ENCODE measurements around the gene NAT9. TPM values are rescaled to one million over a fixed set of nuclear protein-coding genes. Genes with fewer than 3 reads are reported as not detected.
A peak's percentile ranks its signal among the peaks of the same experiment; 100 is the strongest.

Gene NAT9
- total RNA-seq, 1 donor: 37.4 TPM

DNA sequence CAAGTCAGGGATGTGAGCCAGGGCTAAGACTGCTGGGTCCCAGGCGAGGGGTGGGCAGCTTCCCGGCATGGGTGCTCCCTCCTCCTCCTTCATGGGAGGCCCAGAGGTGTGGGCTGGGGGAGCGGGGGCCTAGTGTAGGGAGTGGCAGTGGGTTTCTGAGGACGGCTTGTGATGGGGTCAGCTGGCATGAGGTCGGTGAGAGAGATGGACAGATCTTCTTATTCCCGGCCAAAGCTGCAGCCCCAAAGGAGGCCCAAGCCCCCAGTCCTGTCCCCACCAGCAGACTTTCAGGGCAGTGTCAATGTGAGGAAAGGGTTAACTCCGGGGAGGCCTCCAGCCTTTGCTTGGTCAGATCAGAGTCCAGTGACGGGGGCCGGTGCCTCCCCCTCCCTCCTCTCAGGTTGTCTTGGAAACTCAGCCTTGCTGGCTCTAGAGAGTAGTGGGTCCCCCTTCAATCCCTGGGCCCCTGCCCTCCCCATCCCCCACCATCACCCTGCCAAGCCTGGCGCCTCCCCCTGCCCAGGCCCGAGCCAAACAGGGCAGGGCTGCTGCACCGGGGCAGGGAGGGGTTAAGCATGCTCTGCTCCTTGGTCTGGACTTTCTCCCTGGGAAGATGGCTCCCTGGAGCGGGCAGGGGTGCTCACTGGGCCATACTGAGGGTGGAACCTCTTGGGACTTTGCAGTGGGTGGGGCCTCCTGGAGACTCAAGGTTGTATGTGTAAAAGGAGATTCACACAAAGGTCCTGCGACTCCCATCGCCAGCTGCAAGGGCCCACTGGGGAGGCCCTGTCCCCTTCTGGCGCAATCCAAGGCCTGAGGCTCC is 12.4 kb downstream of the NAT9 start:
- DNase-seq (ENCODE audit: low read depth in 2 of 3, low spot score in 2 of 3): no peak

GRCh38 chr17:74761931-74762330 is 14.2 kb downstream of the NAT9 start:
- DNase-seq (ENCODE audit: low read depth in 2 of 3, low spot score in 2 of 3): no peak

DNA sequence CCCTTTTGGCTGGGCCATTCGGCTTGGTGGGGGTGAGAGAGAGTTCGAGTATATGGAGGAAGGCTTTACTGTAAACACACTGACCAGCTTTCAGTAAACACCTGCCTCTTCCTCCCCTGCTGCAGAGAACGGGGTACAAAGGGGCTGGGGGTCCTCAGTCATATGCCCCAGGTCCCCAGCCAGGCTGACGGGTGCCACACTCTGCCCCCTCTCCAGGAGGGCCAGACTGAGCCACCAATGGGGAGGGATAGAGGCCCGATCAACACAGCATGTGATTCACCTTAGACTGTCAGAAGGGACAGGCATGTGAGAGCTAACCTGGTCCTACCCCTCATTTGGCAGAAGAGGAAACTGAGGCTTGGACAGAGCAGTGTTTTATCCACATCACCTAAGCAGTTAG is 14.7 kb downstream of the NAT9 start:
- DNase-seq (ENCODE audit: low read depth in 2 of 3, low spot score in 2 of 3): no peak

- no peak for DNase-seq (ENCODE audit: low read depth in 2 of 3, low spot score in 2 of 3)
Measured at GRCh38 chr17:74760404-74761105, 15.6 kb downstream of the NAT9 start.

- DNase-seq (ENCODE audit: low read depth in 2 of 3, low spot score in 2 of 3): no peak
Measured at GRCh38 chr17:74759941-74760340, 16.2 kb downstream of the NAT9 start.

GRCh38 chr17:74759243-74759801 is 16.8 kb downstream of the NAT9 start:
- peak in 2 of 3 donors; percentile 86 to 92 for DNase-seq (ENCODE audit: low read depth in 2 of 3, low spot score in 2 of 3)

DNA sequence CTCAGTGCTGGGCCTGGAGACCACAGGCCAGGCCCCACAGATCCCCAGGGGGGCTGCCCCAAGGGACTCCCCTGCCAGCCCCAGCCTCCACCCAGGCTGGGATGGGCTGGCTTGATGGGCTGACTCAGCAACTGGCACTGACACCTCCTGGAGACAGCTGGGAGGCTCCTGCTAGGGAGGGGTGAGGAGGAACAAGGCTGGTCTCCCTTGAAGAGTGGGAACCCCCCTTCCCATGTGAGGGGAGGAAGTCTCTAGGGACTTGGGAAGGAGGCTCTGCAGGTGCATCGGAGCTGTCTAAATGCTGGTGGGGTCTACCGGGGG is 17.3 kb downstream of the NAT9 start:
- peak in 2 of 3 donors; percentile 65 to 73 for DNase-seq (ENCODE audit: low read depth in 2 of 3, low spot score in 2 of 3)

GRCh38 chr17:74757931-74758847 is 18.0 kb downstream of the NAT9 start:
- DNase-seq (ENCODE audit: low read depth in 2 of 3, low spot score in 2 of 3): no peak

DNA sequence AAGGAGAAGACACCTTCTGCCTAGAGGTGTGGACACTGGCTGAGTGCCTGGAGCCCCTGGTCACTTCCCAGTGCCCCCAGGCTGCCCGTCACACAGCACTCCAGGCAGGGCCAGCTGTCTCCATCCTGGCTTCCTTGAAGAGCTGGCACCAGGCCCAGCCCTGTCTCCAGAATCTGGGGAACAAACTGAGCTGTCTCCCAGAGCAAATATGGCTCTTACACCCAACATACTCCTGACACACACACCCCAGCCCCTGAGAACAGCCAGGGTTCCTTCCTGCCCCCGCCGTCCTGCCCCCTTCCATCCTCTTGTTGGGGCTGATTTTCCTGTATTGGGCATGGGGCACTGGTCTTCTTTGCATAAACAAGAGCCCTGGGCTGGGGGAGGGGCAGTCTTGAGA is 18.6 kb downstream of the NAT9 start:
- no peak for DNase-seq (ENCODE audit: low read depth in 2 of 3, low spot score in 2 of 3)

GRCh38 chr17:74756891-74757290 is 19.3 kb downstream of the NAT9 start:
- no peak for DNase-seq (ENCODE audit: low read depth in 2 of 3, low spot score in 2 of 3)

DNA sequence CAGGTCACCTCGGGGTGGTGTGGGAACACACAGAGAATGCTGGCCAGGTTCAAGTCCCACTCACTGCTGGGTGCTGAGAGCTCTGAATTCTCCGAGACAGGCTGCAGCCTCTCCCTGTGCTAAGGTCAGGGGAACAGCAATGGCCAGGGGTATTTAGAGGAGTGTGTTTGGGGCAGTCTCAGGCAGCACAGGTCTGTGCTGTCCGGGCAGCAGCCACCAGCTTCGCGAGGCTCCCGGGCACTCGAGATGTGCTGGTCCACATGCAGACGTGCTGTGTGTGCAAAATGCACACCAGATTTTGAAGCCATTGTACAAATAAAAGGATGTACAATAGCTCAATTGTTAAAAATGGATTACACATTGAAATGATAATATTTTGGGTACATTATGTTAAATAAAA is 20.6 kb downstream of the NAT9 start:
- no peak for DNase-seq (ENCODE audit: low read depth in 2 of 3, low spot score in 2 of 3)

DNA sequence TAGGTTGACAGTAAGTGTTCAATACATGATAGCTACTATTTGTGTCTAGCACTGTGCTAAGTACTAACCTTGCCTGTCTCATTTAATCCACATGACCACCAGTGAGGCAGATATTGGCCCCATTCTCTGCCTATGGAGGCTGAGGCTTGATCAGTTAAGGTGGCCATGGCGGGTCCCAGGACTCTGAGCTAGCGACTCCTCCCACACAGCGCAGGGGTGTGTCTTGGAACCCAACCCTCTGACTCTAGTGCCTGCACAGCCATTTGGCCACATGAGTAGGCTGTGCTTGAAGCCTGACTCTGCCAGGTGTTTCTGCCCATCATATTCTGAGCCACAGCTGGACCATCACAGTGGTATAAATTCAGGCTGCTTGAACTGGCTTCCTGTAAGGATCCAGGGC is 21.3 kb downstream of the NAT9 start:
- DNase-seq (ENCODE audit: low read depth in 2 of 3, low spot score in 2 of 3): no peak

DNA sequence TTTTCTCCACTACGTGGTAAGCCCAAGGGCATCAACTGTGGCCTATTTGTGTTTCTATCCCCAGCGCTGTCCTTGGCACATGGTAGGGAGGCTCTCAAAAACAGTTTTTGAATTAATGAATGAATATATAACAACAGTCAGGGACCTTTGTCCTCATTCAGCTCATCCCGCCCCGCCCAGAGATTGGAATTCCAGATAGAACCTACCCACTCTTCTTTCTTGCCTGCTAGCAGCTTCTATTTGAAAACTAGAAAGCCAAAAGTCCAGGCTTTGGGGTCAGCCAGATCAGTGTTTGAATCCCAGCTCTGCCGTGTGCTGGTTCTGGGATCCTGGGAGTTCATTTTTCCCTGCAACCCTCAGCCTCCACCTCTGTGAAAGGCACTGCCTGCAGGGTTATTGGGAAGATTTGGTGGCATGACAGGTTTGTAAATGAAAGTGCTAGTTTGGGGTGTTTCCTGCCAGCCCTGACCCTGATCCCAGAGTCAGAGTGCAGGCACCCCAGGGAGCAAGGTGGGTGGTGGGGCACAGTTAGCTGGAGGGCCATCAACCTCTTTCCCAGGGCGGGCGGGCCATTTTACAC is 23.2 kb downstream of the NAT9 start:
- DNase-seq (ENCODE audit: low read depth in 2 of 3, low spot score in 2 of 3): no peak

DNA sequence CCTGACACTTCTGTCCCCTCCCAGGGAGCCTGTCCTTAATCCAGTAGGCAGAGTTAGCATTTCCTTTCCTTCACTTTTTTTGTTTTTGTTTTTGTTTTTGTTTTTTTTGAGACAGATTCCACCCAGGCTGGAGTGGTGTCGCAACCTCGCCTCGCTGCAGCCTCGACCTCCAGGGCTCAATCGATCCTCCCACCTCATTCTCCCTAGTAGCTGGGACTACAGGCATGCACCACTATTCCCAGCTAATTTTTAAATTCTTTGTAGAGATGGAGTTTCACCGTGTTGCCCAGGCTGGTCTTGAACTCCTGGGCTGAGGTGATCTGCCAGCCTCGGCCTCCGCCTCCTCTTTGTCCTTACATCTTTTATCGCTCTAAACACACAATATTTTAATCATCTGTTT is 23.7 kb downstream of the NAT9 start:
- no peak for DNase-seq (ENCODE audit: low read depth in 2 of 3, low spot score in 2 of 3)

DNA sequence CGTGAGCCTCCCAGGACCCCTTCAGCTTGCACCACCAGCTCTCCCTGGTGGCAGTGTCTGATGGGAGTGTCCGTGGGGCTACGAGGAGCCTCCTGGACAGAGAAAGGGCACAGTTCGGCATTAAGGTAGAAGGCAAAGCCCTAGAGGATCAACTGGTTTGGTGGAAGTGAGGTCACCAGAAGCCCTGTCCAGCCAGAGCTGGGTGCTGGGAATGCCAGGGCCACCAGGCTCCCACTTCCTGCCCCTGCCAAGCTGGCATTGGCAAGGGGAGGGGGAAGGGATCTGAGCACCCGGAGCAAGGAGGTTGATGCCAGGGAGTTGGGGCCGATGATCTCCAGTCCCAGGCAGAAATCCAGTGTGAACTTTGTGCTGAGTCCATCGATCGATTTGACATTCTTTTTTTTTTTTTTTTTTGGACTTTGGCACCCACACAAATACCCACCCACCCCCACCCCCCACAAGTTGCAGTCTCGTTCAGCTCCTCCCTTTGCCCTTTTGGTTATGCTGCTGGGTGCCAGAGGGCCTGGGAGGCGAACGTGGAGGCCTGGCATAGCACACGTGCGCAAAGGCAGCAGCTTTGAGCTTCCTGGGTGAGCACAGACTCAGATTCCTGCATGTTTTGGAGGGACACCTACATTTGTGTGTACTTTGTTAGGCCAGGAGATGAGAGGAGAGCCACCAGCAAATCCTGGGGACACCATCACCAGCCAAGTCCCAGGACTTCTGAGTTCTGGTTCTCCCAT is 25.6 kb downstream of the NAT9 start:
- no peak for DNase-seq (ENCODE audit: low read depth in 2 of 3, low spot score in 2 of 3)

DNA sequence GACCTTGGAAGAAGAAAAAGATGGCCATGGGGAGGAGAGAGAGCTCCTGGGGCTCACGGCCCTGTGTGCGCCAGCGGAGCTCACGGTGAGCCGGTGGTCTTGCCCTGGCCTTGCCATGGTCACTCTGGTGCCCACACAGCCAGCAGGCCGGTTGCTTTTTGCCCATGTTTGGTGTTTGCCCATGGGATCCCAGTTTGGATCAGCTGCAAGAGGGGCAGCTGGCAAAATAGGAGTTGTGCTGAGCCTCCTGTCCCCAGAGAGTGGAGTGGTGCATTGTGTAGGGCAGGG is 26.2 kb downstream of the NAT9 start:
- no peak for DNase-seq (ENCODE audit: low read depth in 2 of 3, low spot score in 2 of 3)

DNA sequence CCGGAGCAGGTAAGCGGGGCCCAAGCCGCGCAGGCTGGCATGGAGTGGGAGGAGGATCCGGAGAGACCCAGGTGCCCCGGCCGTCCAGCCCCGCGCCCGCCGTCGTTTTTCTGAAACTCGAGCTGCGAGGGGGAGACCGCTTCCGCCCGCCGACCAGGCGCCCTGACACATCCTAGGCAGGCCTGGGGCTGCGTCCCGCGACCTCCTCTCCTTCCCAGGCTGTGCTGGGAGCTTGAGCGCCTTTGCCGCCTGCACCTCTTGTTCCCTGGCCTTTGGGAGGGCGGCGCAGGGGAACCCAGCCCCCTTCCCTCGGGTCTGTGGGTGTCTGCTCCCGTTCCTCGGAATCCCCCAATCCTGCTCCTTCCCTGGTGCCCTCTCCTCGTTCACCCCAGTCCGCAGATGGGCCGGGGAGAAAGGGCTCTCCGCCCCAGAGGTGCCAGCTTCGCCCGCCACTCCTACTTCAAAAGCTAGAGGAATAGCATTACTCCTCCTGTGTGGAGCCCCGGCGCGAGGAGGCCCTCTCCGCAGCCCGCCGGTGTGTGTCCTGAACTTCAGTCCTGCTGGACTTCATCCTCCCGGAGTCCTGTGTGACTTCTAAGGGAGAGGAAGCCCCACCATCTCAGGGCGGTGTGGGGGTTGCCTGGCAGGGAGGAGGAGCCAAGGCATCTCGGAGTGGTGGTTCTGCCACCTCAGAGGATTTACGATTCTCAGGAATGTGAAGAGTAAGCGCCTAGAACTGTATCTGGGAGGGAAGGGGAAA is 26.7 kb downstream of the NAT9 start:
- DNase-seq (ENCODE audit: low read depth in 2 of 3, low spot score in 2 of 3): no peak

DNA sequence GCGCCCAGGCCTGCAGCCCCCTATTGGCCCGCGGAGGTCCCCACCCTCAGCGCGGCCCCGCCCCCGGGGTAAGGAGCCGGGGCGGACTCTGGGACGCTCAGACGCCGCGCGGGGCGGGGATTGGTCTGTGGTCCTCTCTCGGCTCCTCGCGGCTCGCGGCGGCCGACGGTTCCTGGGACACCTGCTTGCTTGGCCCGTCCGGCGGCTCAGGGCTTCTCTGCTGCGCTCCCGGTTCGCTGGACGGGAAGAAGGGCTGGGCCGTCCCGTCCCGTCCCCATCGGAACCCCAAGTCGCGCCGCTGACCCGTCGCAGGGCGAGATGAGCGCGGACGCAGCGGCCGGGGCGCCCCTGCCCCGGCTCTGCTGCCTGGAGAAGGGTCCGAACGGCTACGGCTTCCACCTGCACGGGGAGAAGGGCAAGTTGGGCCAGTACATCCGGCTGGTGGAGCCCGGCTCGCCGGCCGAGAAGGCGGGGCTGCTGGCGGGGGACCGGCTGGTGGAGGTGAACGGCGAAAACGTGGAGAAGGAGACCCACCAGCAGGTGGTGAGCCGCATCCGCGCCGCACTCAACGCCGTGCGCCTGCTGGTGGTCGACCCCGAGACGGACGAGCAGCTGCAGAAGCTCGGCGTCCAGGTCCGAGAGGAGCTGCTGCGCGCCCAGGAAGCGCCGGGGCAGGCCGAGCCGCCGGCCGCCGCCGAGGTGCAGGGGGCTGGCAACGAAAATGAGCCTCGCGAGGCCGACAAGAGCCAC is 27.4 kb downstream of the NAT9 start, which contains the start of gene NHERF1:
NHERF1 (plus strand) TSS at position 100 of the 750 bp plus-strand sequence; CDS start at position 319, 219 bp downstream.
- DNase-seq (ENCODE audit: low read depth in 2 of 3, low spot score in 2 of 3): peak; percentile 79 to 96 (median 92)

DNA sequence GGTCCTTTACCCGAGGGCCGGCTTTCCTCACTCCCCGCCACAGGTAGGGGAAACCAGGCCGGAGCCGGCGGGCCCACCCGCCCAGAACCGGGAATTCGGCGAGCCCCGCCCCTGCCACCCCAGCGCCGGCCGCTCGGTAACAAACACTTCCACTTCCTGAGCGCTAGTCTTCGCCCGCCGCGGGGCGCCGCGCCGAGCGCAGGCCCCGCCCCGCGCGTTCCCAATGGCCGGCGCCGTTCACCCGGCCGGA is 27.9 kb downstream of the NAT9 start:
- no peak for DNase-seq (ENCODE audit: low read depth in 2 of 3, low spot score in 2 of 3)
